GM21723 (cell line): Measurements from ENCODE around the gene CBX8.

Experiments
- ATAC-seq: cut with Tn5 transposase; IDR thresholded peaks from one replicate; pipeline ENCODE4 v1.9.1; 2021; ENCODE audit warnings: mild to moderate bottlenecking, moderate library complexity; ENCODE audit not compliant: unreplicated experiment

The CBX8 gene

DNA sequence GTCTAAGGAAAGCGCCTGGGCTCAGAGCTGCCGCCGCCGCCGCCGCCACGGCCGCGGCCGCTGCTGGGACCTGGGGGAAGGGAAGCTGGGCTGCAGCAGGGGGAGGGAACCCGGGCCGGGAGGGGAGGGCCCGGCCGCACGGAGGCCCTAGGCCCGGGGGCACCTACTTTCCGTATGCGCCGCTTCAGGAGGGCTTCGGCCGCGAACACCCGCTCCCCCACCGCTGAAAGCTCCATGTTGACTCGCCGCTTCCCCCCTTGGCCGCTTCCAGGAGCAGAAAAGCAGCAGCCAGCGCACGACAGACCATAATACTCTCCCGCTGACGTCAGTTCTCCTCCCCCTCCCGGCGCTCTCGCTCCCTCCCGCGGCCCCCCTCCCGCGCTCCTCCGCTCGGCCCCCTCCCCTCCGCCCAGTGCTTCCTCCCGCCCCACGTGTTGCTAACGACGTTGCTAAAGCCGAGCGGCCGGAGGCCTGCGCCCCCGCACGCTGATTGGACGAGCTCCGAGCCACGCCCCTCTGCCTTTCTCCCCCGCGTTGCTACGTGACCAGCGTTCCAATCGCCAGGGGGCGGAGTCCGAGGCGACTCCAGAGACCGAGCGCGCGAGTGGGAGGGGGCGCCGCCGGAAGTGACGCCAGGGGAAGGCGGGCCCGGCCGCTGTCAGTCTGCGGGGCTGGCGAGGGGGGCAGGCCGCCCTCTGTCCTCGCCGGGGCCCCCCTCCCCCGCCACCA lies at the start of gene CBX8:
TSS of gene CBX8 (minus strand) at position 315 of the 729 bp plus-strand sequence. CDS start at position 236, 79 bp downstream.
- ATAC-seq: peak; percentile 88

DNA sequence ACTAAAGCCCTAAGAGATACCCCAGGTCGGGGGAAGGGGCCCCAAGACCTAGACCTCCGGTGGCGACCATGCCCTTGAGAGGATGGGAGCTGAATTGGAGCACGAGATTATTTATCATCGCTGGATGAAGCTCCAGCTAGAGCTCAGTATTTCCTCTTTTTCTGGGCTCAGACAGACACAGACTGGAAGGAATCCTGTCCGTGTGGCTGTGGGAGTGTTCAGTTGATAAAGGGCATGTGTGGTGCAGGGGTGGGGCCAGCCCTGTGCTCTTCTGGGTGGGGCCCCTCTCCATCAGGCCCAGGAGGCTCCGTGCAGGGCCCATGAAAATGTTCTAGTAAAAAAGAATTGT lies 48.7 kb upstream of the CBX8 start:
- no peak for ATAC-seq

DNA sequence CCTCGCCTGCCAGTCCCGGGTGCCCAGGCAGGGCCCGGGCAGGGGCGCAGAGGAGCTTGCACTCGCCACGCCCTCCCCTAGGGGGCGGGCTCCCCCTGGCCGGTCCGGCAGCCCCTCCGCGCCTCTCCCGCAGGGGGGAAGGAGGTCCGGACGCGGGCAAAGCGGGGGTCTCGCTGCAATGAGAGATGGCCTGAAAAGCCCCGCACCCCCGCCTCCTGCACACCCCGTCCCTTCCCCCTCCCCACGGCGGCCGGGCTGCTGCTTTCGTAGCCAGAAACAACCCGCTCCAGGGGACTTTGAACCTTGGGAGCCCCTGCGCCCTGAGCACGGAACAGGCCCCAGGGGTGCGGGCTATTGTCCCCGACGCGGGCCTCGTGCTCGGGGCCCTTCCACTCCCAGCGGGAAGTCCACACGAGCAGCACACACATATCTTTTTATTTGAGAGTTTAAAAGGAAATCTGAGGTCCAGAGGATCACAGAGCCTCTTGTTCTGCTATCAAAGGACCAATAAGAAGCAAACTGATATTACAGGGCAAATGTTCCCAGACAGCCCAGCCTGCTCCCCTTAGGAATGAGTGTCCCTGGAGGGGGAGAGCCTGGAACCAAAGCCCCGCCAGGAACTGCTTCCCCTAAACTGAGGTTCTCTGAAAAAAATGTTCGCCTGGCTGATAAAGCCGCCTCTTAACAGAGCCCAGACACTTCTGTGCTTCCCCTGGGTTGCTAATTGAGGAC lies 48.2 kb upstream of the CBX8 start:
- no peak for ATAC-seq

DNA sequence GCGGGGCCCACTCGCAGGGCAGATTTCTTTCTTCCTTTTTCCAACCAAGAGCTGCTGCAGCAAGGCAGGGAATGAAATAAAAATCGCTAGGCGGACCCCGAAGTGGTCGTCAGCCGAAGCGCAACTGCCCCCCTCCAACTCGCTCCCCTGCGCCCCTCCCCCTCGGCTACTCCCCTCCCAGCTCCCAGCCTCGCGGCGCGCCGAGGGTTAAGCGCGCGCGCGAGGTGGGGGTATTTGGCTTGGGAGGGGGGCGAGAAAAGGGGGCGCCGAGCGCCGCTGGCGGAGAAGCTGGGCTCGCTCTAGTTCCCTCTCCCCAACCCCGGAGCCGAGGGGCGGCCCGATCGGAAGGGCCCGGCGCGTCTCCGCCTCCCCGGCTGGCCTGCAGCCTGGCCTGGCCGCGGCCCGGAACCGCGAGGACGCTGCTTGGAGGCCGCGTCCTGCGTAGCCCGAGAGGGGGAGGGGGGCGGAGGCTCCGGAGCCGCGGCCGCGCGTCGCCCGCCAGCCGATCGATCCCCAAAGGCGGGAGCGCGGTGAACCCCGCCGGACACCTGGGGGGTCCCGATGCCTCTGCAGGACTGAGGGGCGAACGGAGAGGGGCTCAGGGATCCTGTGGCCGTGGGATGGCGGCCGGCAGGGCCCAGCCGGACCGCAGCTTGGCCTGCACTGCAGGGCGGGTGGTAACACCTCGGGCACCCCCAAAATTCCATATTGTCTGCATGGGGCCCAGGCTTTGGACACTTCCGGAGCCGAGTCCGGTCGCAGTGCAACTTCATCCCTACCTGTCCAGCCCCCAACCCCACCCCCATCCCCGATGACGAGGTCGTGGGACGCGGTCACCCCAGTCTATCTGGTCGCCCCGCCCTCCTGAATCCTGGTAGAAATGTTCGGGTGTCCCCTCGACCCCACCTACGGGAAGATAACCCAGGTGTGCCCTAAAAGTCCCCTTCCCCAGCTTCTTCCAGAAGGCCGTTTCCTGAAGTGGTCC lies 47.2 kb upstream of the CBX8 start:
- ATAC-seq: no peak

DNA sequence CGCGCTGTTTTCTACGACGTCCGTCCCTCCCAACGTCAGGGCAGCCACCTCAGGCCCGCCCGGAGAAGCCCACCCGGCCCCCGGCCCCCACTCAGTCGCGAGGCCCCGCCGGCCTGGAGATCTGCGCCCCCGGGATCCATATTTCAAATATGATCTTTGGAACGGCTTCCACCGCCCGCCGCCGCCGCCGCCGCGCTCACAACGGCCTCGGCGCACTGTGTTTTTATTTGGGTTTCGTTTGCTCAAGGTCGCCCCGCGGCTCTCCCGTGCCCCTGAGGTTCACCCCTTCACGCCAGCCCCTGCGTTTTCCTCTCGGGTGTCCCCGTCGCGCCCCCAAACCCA lies 46.6 kb upstream of the CBX8 start:
- no peak for ATAC-seq

DNA sequence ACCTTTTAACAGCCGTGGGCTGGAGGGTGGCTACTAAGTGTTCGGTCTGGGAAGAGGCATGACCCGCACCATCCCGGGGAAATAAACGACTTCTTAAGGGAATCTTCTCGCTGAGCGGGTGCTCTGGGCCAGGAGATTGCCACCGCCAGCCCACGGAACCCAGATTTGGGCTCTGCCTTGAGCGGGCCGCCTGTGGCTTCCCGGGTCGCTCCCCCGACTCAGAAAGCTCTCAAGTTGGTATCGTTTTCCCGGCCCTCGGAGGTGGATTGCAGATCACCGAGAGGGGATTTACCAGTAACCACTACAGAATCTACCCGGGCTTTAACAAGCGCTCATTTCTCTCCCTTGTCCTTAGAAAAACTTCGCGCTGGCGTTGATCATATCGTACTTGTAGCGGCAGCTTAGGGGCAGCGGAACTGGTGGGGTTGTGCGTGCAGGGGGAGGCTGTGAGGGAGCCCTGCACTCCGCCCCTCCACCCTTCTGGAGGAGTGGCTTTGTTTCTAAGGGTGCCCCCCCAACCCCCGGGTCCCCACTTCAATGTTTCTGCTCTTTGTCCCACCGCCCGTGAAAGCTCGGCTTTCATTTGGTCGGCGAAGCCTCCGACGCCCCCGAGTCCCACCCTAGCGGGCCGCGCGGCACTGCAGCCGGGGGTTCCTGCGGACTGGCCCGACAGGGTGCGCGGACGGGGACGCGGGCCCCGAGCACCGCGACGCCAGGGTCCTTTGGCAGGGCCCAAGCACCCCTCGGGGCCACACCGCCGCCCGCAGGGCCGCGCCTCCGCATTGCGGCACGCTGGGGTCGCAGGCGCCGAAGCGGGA lies 46.0 kb upstream of the CBX8 start:
- ATAC-seq: no peak

DNA sequence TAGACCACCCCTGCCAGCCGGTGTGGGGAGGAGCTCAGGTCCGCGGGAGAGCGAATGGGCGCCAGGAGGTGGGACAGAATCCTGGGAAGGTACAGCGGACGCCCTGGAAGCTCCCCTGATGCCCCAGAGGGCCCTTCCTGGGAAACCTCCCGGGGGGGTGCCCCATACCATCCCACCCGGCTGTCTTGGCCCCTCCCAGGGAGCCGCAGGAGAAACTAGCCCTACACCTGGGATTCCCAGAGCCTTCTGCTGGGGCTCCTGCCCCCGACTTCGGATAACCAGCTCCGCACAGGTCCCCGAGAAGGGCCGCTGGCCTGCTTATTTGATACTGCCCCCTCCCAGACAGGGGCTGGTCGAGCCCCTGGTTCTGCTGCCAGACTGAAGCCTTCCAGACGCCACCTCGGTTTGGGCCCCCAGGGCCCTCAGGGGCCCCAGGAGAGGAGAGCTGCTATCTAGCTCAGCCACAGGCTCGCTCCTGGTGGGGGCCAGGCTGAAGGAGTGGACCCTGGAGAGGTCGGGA lies 45.3 kb upstream of the CBX8 start:
- no peak for ATAC-seq

DNA sequence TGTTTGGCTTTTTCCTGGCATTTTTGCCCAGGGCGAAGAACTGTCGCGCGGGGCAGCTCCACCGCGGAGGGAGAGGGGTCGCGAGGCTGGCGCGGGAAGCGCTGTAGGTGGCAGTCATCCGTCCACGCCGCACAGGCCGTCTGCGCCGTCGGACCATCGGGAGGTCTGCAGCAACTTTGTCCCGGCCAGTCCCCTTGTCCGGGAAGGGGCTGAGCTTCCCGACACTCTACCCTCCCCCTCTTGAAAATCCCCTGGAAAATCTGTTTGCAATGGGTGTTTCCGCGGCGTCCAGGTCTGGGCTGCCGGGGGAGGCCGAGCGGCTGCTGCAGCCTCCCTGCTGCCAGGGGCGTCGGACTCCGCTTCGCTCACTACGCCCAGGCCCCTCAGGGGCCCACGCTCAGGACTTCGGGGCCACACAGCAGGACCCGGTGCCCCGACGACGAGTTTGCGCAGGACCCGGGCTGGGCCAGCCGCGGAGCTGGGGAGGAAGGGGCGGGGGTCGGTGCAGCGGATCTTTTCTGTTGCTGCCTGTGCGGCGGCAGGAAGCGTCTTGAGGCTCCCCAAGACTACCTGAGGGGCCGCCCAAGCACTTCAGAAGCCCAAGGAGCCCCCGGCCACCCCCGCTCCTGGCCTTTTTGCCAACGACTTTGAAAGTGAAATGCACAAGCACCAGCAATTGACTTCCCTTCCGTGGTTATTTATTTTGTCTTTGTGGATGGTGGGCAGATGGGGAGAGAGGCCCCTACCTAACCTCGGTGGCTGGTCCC lies 44.7 kb upstream of the CBX8 start:
- ATAC-seq: no peak

DNA sequence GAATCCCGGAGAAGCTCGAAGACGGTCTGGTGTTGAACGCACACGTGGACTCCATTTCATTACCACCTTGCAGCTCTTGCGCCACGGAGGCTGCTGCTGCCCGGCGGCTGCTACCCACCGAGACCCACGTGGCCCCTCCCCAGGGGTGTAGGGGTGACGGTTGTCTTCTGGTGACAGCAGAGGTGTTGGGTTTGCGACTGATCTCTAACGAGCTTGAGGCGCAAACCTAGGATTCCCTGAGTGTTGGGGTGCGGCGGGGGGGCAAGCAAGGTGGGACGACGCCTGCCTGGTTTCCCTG lies 44.1 kb upstream of the CBX8 start:
- ATAC-seq: no peak

DNA sequence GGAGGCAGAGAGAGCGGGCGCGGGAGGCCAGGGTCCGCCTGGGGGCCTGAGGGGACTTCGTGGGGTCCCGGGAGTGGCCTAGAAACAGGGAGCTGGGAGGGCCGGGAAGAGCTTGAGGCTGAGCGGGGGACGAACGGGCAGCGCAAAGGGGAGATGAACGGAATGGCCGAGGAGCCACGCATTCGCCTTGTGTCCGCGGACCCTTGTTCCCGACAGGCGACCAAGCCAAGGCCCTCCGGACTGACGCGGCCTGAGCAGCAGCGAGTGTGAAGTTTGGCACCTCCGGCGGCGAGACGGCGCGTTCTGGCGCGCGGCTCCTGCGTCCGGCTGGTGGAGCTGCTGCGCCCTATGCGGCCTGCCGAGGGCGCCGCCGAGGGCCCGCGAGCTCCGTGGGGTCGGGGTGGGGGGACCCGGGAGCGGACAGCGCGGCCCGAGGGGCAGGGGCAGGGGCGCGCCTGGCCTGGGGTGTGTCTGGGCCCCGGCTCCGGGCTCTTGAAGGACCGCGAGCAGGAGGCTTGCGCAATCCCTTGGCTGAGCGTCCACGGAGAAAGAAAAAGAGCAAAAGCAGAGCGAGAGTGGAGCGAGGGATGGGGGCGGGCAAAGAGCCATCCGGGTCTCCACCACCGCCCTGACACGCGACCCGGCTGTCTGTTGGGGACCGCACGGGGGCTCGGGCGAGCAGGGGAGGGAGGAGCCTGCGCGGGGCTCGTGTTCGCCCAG lies 43.6 kb upstream of the CBX8 start:
- no peak for ATAC-seq

DNA sequence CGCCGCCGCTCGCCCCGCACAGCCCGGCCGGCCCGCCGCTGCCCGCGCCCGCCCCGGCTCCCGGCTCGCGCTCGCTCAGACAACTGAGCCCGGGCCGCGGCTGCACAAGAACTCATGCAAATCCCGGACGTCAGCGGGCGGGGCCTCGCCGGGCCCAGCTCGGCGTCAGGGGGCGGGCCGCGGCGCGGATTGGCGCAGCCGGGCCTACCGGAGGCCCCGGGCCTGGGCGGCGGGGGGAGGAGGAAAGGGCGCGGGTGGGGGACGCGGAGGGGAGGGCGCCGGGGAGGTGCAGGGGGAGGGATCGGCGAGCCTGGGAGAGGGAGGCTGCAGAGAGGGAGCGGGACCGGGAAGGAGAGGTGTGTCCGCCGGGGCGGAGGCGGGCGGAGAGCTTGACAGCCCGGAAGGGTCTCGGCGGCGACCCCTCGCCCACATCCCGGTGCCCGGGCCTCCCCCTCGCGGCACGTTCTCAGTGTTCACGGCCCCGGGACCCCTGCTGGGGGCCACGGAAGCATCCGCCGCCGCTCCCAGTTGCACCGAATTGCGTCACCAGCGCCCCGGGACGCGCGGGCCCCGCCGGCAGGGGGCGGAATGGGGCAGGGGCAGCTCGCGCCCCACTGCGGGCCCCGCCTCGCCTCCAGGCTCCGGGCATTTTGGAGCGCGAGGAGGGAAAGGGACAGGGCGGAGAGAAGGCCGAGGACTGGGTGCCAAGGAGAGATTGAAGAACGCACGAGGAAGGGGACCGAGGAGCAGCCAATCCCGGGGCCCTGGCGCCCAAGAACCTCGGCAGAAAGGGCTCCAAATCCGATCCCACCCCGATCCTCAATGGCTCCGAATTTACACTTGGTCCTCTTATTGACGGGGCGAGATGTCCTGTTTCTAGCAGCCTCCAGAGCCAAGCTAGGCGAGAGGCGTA lies 42.7 kb upstream of the CBX8 start, which contains the start of gene CBX4:
TSS of gene CBX4 (minus strand) at position 85 of the 913 bp plus-strand sequence. CDS start 189 bp downstream, outside the sequence.
- ATAC-seq: peak; percentile 67

DNA sequence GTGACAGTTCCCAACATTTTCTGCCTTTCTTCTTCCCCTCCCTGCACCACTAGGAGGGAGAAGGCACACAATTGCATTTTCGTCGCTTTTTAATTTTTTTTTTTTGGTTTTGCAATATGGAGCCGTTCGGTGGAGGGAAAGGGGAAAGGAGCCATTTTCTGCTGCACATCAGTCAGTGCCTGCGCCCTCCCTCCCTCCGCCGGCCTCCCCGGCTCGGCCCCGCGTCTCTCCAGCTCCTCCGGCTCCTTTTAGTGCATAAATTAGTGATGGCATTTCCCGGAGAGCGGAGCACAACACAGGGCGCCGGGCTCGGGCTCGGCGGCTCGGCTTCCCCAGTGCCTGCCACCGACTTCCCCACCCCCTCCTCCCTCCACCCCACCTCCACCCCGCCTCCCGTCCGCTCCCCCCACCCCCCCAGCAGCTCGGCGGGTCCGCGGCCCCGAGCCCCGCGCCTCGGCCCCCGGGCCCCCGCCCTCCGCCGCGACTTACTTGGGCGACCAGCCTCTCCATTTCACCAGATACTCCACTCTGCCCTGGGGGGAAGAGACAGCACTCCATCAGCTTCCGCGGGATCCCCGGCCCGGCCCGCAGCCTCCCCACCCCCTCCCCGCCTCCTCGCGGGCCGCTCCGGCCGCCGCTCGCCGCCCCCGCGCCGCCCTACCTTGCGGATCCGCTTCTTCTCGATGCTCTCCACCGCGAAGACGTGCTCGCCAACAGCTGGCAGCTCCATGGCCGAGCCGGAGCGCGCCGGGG lies 41.8 kb upstream of the CBX8 start:
- peak; percentile 7 for ATAC-seq

DNA sequence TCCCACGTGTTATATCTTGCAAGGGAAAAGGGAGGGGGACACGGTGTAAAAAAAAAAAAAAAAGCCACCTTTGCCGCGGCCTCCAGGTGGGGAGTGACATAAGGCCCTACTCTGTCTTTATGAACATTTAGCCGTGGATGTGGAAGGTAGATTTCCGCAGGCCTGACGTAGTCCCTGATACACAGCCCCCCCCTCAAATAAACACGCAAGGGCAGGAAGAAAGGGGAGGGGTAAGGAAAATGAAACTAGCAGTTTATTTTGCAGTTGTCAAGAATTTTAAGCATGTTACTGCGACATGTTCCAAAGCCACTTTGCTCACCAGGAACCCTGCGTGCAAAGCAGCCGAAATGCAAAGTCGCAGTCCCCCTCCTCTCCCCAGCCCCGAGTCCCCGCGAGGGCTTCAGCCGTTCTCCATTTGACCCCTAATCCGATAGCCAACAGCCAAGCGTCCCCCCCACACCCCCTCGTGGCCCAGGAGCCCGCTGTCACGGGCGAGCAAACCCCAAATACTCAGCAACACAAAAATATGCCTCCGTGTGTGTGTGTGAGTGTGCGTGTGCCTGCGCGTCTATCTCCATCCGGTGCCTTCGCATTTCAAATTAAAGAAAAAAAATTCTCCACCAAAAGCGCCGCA lies 41.1 kb upstream of the CBX8 start:
- no peak for ATAC-seq

DNA sequence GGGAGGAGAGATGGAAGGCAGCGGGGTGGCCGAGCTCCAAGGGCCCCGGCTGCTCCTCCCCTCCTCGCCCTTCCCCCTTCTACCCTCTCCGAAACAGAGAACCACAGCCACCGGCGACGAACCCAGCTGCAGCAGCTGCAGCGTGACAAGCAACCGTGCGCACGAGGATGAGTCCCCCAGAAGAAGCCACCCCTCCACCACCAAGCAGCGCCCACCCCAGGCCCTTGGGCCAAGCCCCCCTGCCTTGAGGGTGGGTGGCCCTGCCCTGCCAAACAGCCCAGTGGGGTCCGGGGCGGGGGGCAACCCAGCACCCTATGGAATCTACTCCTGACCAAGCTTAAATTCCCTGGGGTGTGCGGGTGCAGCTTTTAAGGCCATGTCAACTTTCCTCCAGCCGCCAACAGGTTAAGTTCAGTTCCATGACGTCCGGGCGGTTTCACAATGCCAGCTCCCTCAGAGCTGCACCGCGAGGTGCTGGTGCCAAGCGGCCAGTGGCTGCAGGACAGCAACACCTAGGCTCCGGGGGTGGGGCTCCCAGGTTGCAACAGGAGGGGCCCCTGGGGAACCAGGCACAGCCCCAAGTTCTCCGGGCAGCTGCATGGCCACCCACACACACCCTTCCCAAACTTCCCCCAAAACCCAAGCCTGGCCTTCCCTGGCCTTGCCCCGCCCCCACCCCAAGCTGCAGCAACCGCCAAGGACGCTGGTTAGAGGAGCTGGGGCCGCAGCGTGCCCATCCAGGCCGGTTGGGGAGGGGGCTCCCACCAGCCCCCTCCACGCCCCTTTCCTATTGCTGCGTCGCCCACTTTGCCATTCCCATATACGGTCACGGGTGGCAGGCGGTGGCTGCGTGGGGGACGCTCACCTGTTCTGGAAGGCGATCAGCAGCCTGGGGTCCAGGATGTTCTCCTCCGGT lies 40.4 kb upstream of the CBX8 start:
- ATAC-seq: no peak

DNA sequence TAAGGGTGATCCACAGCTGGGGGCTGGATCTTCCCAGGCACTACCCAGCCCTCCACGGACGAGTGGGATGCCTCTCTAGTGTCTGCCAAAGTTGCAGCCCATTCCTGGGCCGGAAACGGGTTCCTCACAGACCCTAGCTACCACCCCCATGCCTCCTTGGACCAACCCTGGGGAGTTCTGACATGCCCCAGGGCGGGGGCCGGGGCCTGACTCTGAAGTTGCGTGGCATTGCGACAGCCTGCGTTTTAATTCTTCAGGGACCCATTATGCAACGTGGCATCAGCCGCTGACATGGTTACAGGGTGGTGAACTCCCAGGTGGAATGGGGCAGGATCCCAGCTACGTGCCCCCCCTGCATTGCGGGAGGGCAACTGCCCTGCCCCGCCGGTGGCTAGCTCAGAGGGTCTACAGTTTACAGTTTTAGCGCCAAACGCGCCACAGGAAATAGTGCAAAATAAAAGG lies 39.7 kb upstream of the CBX8 start:
- no peak for ATAC-seq
